Hepatocyte (in vitro differentiated cells): ENCODE results near the gene APPBP2.

Experiments
- CTCF ChIP-seq: fragments of 200-600 bp; sonication (generic); IDR thresholded peaks from 2 replicates; pipeline ENCODE4 v1.5.1; 2016; ENCODE audit warnings: antibody characterized with exemption, mild to moderate bottlenecking; ENCODE audit not compliant: poor library complexity
- EZH2 ChIP-seq: fragments of 200-600 bp; sonication (generic); IDR thresholded peaks from 2 replicates; pipeline ENCODE4 v1.6.1; 2016; ENCODE audit warnings: antibody characterized with exemption, mild to moderate bottlenecking, borderline replicate concordance
- EZH2phosphoT487 ChIP-seq: fragments of 200-600 bp; sonication (generic); IDR thresholded peaks from one replicate; pipeline ENCODE4 v1.6.1; 2018; ENCODE audit warnings: antibody characterized with exemption, mild to moderate bottlenecking, low read depth, moderate library complexity; ENCODE audit not compliant: unreplicated experiment, severe bottlenecking

- TF ChIP-seq CTCF = no peak
- no peak for TF ChIP-seq EZH2phosphoT487
- TF ChIP-seq EZH2 = no peak
Observed at GRCh38 chr17:60510031-60510430, 16.0 kb downstream of the APPBP2 start.
